Cardiac muscle cell (in vitro differentiated cells and primary cell): ENCODE data around the gene HDAC11. TPM values are rescaled to one million over a fixed set of nuclear protein-coding genes. Genes with fewer than 3 reads are reported as not detected.
A peak's percentile ranks its signal among the peaks of the same experiment; 100 is the strongest.

Experiments
- DNase-seq, 2 donors: peaks; one replicate each; pipeline versions ENCODE4 v3.0.0 to v3.0.0-alpha.2; 2010 to 2017; ENCODE audit warnings: low read depth in 1 of 2, low spot score in 1 of 2
- H3K27ac ChIP-seq: fragments of 200-600 bp; sonication (generic); 2 replicates; pipeline ENCODE4 v1.5.1; 2016
- H3K27me3 ChIP-seq: fragments of 200-600 bp; sonication (generic); 2 replicates; pipeline ENCODE4 v1.6.0; 2016; ENCODE audit warnings: control low read depth
- H3K36me3 ChIP-seq: fragments of 200-600 bp; sonication (generic); 2 replicates; pipeline ENCODE4 v1.5.1; 2016; ENCODE audit warnings: control low read depth
- H3K4me1 ChIP-seq: fragments of 200-600 bp; sonication (generic); 2 replicates; pipeline ENCODE4 v1.8.1; 2017; ENCODE audit warnings: low read depth, mild to moderate bottlenecking, mixed run types
- H3K4me3 ChIP-seq: fragments of 200-600 bp; sonication (generic); 2 replicates; pipeline ENCODE4 v1.5.1; 2016; ENCODE audit warnings: mild to moderate bottlenecking
- H3K9me3 ChIP-seq: fragments of 200-600 bp; sonication (generic); 2 replicates; pipeline ENCODE4 v1.5.1; 2017; ENCODE audit warnings: low read depth, mild to moderate bottlenecking, control low read depth
- polyA plus RNA-seq: library from polyadenylated mRNA; unstranded; fragments of >200 nt; fragmentation: Nextera tagmentation; extraction: Ambion mirVana; gene quantifications from 2 replicates; pipeline ENCODE4 v1.2.1, GENCODE V29; 2016
- total RNA-seq: library from RNA; depleted of rRNA; stranded (reverse); fragments of >200 nt; gene quantifications from 2 replicates; pipeline ENCODE4 v1.2.3, GENCODE V29; 2016
- TF ChIP-seq, protein P1 (sequence below): IDR thresholded peaks from 2 replicates; pipeline ENCODE4 v1.5.1; 2012; ENCODE audit warnings: low read depth, mild to moderate bottlenecking, low read length

HDAC11 gene
- total and polyA plus RNA-seq, 2 experiments from 2014 or later = 27.1 to 35.7 TPM

DNA sequence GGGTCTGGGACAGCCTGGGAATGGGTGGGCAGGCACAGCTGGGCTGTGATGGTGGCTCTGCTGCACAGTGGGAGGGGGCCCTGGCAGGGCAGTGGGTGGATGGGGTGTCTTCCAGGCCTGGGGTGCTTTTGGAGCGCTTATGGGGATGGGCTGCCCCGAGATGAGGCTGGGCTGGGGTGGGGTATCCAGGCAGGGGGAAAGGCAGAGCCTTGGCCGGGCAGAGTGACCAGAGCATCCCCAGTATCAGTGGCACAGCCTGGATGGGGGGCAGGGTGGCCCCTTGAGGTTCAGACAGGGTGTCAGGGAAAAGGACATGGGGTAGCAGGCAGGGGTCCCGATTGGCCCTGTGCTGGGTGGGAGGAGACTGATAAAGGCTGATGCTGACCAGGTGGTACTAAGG is 26.6 kb downstream of the HDAC11 start:
- Histone ChIP-seq H3K9me3 (no peaks in the 10 kb centered on the region), H3K27ac (peak overlapping the region; percentile 28), H3K4me3 (no peak overlapping the region), H3K27me3 (no peaks in the 10 kb centered on the region), H3K36me3 (no peaks in the 10 kb centered on the region), H3K4me1 (peaks cover 4% of the 10 kb centered on the region)
- TF ChIP-seq, protein P1, sequence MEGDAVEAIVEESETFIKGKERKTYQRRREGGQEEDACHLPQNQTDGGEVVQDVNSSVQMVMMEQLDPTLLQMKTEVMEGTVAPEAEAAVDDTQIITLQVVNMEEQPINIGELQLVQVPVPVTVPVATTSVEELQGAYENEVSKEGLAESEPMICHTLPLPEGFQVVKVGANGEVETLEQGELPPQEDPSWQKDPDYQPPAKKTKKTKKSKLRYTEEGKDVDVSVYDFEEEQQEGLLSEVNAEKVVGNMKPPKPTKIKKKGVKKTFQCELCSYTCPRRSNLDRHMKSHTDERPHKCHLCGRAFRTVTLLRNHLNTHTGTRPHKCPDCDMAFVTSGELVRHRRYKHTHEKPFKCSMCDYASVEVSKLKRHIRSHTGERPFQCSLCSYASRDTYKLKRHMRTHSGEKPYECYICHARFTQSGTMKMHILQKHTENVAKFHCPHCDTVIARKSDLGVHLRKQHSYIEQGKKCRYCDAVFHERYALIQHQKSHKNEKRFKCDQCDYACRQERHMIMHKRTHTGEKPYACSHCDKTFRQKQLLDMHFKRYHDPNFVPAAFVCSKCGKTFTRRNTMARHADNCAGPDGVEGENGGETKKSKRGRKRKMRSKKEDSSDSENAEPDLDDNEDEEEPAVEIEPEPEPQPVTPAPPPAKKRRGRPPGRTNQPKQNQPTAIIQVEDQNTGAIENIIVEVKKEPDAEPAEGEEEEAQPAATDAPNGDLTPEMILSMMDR = no peak
- no peak for DNase-seq

GRCh38 chr3:13507247-13507569 is 27.1 kb downstream of the HDAC11 start:
- no peak overlapping the region for H3K4me3 ChIP-seq
- TF ChIP-seq, protein P1 = no peak
- DNase-seq = no peak
- H3K4me1 ChIP-seq = peaks cover 4% of the 10 kb centered on the region
- H3K27me3 ChIP-seq = no peaks in the 10 kb centered on the region
- H3K9me3 ChIP-seq = no peaks in the 10 kb centered on the region
- no peaks in the 10 kb centered on the region for H3K36me3 ChIP-seq
- peak overlapping the region; percentile 28 for H3K27ac ChIP-seq

- TF ChIP-seq, protein P1 = no peak
- Histone ChIP-seq H3K27ac (peak overlapping the region; percentile 28), H3K36me3 (no peaks in the 10 kb centered on the region), H3K9me3 (no peaks in the 10 kb centered on the region), H3K4me1 (peaks cover 4% of the 10 kb centered on the region), H3K4me3 (no peak overlapping the region), H3K27me3 (no peaks in the 10 kb centered on the region)
- peak in 1 of 2 donors; percentile 26 for DNase-seq
Observed at GRCh38 chr3:13507570-13508339, 27.6 kb downstream of the HDAC11 start.

GRCh38 chr3:13508496-13508895 is 28.4 kb downstream of the HDAC11 start:
- Histone ChIP-seq H3K4me1 (peaks cover 4% of the 10 kb centered on the region), H3K27me3 (no peaks in the 10 kb centered on the region), H3K9me3 (no peaks in the 10 kb centered on the region), H3K36me3 (no peaks in the 10 kb centered on the region), H3K4me3 (no peak overlapping the region), H3K27ac (no peak overlapping the region)
- no peak for DNase-seq
- TF ChIP-seq, protein P1 = no peak

- TF ChIP-seq, protein P1 = no peak
- Histone ChIP-seq H3K4me1 (peaks cover 4% of the 10 kb centered on the region), H3K36me3 (no peaks in the 10 kb centered on the region), H3K4me3 (no peak overlapping the region), H3K9me3 (no peaks in the 10 kb centered on the region), H3K27me3 (no peaks in the 10 kb centered on the region), H3K27ac (no peak overlapping the region)
- no peak for DNase-seq
Observed at GRCh38 chr3:13509059-13509815, 29.1 kb downstream of the HDAC11 start.
